ENCODE results near the gene RHEBL1. TPM values are rescaled to one million over a fixed set of nuclear protein-coding genes. Genes with fewer than 3 reads are reported as not detected.

RHEBL1 gene
- total RNA-seq, 1 donor from 2014 or later: not detected

DNA sequence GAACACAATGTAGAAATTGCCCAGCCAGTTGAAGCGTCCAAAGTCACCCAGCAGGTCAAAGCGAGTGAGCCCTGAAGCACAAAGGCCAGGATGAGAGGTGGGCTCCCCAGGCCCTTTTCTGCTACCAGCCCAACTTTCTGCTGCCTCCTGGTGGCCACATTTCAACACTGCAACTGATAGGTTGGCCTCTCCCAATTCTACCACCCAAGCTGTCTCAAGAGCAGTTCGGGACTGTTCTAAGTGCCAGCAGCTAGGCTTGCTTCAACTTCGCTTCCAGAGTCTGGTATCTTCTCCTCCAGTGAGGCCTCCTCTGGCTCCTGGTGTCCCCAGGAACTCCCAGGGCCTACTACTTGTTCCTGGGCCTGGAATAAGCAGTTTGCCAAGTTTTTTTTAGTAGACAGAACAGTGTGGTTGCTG, 28.3 kb upstream of the RHEBL1 start:
- Histone ChIP-seq H3K27me3 (ENCODE audit: low read depth) (peaks cover 17% of the 10 kb centered on the region), H3K36me3 (peaks cover 72% of the 10 kb centered on the region), H3K4me1 (peaks cover 23% of the 10 kb centered on the region), H3K27ac (replicated peaks) (no peak overlapping the region), H3K9me3 (replicated peaks) (no peaks in the 10 kb centered on the region), H3K4me3 (no peak overlapping the region)
- peak; percentile 25 for DNase-seq
- intact Hi-C loops (cut with micrococcal nuclease): no loop called here
- TF ChIP-seq, protein P1, sequence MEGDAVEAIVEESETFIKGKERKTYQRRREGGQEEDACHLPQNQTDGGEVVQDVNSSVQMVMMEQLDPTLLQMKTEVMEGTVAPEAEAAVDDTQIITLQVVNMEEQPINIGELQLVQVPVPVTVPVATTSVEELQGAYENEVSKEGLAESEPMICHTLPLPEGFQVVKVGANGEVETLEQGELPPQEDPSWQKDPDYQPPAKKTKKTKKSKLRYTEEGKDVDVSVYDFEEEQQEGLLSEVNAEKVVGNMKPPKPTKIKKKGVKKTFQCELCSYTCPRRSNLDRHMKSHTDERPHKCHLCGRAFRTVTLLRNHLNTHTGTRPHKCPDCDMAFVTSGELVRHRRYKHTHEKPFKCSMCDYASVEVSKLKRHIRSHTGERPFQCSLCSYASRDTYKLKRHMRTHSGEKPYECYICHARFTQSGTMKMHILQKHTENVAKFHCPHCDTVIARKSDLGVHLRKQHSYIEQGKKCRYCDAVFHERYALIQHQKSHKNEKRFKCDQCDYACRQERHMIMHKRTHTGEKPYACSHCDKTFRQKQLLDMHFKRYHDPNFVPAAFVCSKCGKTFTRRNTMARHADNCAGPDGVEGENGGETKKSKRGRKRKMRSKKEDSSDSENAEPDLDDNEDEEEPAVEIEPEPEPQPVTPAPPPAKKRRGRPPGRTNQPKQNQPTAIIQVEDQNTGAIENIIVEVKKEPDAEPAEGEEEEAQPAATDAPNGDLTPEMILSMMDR (IDR thresholded peaks at IDR 0.05; ENCODE audit: borderline replicate concordance): peak; percentile 86

DNA sequence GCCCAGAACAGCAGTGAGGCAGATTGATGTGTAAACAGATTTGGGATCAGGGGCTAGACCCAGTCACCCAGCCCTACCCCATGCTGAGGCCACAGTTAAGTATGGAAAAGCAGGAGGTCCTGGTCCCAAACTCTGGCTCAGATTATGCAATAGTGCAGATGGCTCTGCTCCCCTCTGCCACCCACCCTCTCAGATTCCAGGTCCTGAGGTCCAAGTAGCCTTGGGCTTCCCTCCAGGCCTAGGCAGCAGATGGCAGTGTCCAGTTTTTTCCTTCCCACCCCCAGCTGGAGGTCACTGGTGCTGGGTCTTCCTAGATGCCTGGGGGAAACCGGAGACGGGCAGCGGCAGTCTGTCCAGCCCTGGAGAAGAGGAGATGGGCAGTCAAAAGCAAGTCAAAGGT, 27.6 kb upstream of the RHEBL1 start:
- intact Hi-C loops (cut with micrococcal nuclease): no loop called here
- H3K27me3 ChIP-seq (ENCODE audit: low read depth): peaks cover 23% of the 10 kb centered on the region
- DNase-seq: no peak
- TF ChIP-seq, protein P1 (IDR thresholded peaks at IDR 0.05; ENCODE audit: borderline replicate concordance): no peak
- H3K4me3 ChIP-seq: no peak overlapping the region
- H3K36me3 ChIP-seq: peaks cover 65% of the 10 kb centered on the region
- no peaks in the 10 kb centered on the region for H3K9me3 ChIP-seq (replicated peaks)
- no peak overlapping the region for H3K27ac ChIP-seq (replicated peaks)
- H3K4me1 ChIP-seq: peaks cover 29% of the 10 kb centered on the region

DNA sequence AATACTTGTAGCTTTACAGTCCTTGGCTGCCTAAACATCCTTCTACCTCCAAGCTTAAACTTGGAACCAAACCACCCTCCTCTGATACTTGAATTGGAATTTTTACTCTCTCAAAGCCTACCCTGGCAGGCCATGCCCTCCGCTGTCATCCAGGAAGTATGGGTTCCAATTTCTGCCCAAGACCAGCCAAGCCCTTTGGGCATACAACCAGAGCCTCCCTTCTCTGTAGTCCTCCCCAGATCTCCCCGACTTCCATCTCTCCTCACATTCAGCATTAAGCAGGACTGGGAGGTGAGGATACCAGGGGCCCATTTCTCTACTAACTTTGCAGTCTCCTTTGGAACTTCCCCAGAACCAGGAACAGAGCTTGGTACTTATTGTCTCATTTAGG, 25.2 kb upstream of the RHEBL1 start:
- Histone ChIP-seq H3K27ac (replicated peaks) (no peak overlapping the region), H3K4me3 (peak overlapping the region; percentile 60), H3K9me3 (replicated peaks) (no peaks in the 10 kb centered on the region), H3K36me3 (peaks cover 41% of the 10 kb centered on the region), H3K27me3 (ENCODE audit: low read depth) (peaks cover 47% of the 10 kb centered on the region), H3K4me1 (peaks cover 53% of the 10 kb centered on the region)
- no peak for DNase-seq
- TF ChIP-seq, protein P1 (IDR thresholded peaks at IDR 0.05; ENCODE audit: borderline replicate concordance): no peak
- intact Hi-C loops (cut with micrococcal nuclease): no loop called here

DNA sequence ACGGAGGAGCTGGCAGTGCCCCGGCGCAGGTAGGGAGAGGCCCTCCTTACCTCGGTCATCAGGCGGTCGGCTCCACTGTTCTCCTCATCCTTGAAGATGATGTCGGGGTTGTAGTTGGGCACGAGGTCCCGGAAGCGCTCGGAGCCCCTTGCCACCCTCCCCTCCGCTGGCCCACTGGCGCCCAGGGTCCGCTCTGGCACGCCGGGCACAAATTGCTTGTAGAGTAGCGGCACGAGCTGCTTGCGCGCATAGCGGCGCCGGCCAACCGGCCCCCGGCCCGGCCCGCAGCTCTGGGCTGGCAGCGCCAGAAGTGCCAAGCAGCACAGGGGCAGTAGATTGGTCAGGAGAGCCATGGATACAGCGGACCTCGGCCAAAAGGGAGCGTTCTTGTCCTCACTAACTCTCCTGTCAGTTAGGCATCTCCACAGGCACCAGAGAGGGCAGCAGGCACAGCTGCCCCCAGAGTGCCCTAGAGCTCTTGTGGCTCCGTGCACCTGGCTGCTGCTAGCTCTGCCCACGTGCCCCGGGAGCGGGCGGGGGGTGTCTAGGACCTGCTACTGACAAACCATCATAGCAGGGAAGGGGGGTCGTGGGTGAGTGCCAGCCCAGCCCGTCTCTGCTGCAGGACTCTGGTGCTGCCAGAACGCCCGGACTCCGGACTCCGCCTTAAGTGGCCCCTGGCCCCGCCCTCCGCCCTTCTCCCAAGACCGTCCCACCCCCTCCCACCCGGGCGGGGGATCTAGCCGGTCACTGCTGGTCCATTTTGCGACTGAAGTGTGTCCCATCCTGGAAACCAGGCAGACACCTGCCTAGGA, 24.6 kb upstream of the RHEBL1 start, which contains the start of gene DHH:
DHH (minus strand) TSS at position 642 of the 815 bp plus-strand sequence; CDS start at position 353, 289 bp downstream.
- Histone ChIP-seq H3K36me3 (peaks cover 35% of the 10 kb centered on the region), H3K9me3 (replicated peaks) (no peaks in the 10 kb centered on the region), H3K27me3 (ENCODE audit: low read depth) (peaks cover 53% of the 10 kb centered on the region), H3K4me1 (peaks cover 59% of the 10 kb centered on the region), H3K27ac (replicated peaks) (peak within 1 kb of the TSS; percentile 25), H3K4me3 (peak within 1 kb of the TSS; percentile 60)
- intact Hi-C loops (cut with micrococcal nuclease): no loop called here
- TF ChIP-seq, protein P1 (IDR thresholded peaks at IDR 0.05; ENCODE audit: borderline replicate concordance): no peak
- peak; percentile 43 for DNase-seq

DNA sequence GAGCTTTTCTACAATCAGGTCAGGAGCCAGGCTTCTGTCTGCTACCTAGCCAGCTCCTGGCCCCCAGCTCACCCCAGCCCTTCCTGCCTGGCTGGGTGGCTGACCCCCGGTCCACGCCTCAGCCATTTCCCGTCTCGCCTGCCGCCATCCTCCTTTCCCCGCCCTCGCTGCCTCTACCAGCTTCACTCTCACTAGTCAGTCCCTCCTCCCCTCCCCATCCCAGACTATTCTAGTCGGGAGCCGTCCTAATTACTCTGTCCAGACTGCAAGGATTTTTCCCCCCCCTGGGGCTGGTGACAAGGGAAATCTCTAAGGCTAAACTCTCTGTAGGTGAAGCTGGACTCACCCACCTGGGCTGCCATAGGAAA, 24.0 kb upstream of the RHEBL1 start:
- peak; percentile 33 for DNase-seq
- intact Hi-C loops (cut with micrococcal nuclease): no loop called here
- Histone ChIP-seq H3K36me3 (peaks cover 29% of the 10 kb centered on the region), H3K27ac (replicated peaks) (peak overlapping the region; percentile 25), H3K9me3 (replicated peaks) (no peaks in the 10 kb centered on the region), H3K4me1 (peaks cover 64% of the 10 kb centered on the region), H3K4me3 (peak overlapping the region; percentile 60), H3K27me3 (ENCODE audit: low read depth) (peaks cover 59% of the 10 kb centered on the region)
- TF ChIP-seq, protein P1 (IDR thresholded peaks at IDR 0.05; ENCODE audit: borderline replicate concordance): no peak

All from left ventricle myocardium inferior (tissue), 1 donor.